Coronary artery (tissue), 2 donors: ENCODE results near the gene SLCO3A1.

Source experiments
- DNase-seq: peaks from one replicate; pipeline ENCODE4 v3.0.0-alpha.2; 2017; ENCODE audit warnings: low spot score
- H3K27ac ChIP-seq, 2 donors: fragments of 200-600 bp; sonication (generic); one replicate each; pipeline ENCODE4 v1.5.1; 2016 to 2019
- H3K4me3 ChIP-seq: fragments of 200-600 bp; sonication (generic); 2 replicates; pipeline ENCODE4 v1.5.1; 2016; ENCODE audit warnings: mild to moderate bottlenecking, moderate library complexity
- TF ChIP-seq, protein P1 (sequence below): fragments of 200-600 bp; sonication (generic); IDR thresholded peaks from one replicate; pipeline ENCODE4 v1.5.1; 2019; ENCODE audit warnings: antibody characterized with exemption

Gene SLCO3A1

GRCh38 chr15:91853511-91853947, at the start of gene SLCO3A1:
Gene SLCO3A1, plus strand, starts transcription at chr15:91853708.
- Histone ChIP-seq H3K4me3 (peak within 1 kb of the TSS; percentile 90), H3K27ac (peak within 1 kb of the TSS; percentile 97 to 98)
- DNase-seq = peak; percentile 86
- TF ChIP-seq, protein P1, sequence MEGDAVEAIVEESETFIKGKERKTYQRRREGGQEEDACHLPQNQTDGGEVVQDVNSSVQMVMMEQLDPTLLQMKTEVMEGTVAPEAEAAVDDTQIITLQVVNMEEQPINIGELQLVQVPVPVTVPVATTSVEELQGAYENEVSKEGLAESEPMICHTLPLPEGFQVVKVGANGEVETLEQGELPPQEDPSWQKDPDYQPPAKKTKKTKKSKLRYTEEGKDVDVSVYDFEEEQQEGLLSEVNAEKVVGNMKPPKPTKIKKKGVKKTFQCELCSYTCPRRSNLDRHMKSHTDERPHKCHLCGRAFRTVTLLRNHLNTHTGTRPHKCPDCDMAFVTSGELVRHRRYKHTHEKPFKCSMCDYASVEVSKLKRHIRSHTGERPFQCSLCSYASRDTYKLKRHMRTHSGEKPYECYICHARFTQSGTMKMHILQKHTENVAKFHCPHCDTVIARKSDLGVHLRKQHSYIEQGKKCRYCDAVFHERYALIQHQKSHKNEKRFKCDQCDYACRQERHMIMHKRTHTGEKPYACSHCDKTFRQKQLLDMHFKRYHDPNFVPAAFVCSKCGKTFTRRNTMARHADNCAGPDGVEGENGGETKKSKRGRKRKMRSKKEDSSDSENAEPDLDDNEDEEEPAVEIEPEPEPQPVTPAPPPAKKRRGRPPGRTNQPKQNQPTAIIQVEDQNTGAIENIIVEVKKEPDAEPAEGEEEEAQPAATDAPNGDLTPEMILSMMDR = no peak

GRCh38 chr15:91807122-91807521, 46.4 kb upstream of the SLCO3A1 start:
- TF ChIP-seq, protein P1 = no peak
- Histone ChIP-seq H3K4me3 (no peak overlapping the region), H3K27ac (no peak overlapping the region)
- DNase-seq = no peak

- Histone ChIP-seq H3K4me3 (no peak overlapping the region), H3K27ac (no peak overlapping the region)
- TF ChIP-seq, protein P1 = no peak
- DNase-seq = no peak
Observed at GRCh38 chr15:91813924-91814323, 39.6 kb upstream of the SLCO3A1 start.

DNA sequence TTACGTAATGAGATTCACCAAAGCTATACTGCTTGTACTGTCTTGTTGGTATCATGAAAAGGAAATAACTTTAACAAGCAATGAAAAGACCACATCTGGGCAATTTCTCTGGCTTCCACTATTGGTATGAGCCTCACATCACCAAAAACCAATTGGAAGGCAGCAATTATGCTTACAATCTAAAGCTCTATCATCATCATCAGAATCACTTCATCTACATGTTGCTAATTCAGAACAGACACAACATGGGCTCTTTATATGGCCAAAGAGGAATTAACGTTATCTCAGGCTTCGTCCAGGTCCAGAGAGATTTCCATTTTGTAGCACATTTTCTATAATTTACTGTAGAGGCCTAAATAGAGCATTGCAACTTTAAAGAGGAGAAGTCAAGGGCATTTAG, 36.6 kb upstream of the SLCO3A1 start:
- no peak for DNase-seq
- no peak overlapping the region for H3K4me3 ChIP-seq
- TF ChIP-seq, protein P1 = no peak

DNA sequence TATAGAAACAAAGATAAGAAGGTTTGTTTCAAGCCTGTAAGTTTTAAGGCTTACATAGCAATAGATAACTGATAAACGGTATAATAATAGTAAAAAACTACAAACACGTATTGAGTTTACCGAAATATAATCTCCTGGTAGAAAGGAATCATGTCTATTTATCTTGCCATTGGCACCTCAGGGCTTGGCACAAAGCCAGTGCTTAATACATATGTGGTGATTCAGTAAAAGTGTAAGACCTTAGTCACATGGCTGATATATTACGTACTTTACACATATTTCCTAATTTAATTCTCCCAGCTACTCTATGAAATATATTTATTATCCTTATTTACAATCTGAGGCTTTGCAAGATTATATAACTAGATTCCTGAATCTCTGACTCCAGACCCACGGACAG, 32.0 kb upstream of the SLCO3A1 start:
- no peak overlapping the region for H3K27ac ChIP-seq
- H3K4me3 ChIP-seq = no peak overlapping the region
- DNase-seq = no peak
- TF ChIP-seq, protein P1 = no peak

More for the DNA sequence above, 36.6 kb upstream of the SLCO3A1 start:
- no peak overlapping the region for H3K27ac ChIP-seq

DNA sequence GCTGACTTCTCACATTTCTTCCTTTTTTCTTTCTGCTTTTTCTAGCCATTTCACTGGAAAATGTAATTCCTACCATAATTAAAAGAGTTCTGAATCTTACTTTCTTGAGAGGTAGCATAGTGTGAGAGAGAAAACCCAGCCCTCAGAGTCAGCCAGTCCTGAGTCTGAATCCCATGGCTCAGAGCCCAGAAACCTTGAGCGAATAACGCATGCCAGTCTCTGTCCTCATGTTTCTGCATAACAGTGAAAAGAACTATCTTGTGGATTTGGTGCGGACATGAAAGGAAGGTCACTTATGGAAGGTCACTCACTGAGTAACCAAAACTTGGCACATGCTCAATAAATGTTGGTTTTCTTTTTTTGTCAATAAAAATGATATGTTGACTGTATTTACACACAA, 29.3 kb upstream of the SLCO3A1 start:
- TF ChIP-seq, protein P1 = no peak
- Histone ChIP-seq H3K4me3 (no peak overlapping the region), H3K27ac (no peak overlapping the region)
- no peak for DNase-seq

DNA sequence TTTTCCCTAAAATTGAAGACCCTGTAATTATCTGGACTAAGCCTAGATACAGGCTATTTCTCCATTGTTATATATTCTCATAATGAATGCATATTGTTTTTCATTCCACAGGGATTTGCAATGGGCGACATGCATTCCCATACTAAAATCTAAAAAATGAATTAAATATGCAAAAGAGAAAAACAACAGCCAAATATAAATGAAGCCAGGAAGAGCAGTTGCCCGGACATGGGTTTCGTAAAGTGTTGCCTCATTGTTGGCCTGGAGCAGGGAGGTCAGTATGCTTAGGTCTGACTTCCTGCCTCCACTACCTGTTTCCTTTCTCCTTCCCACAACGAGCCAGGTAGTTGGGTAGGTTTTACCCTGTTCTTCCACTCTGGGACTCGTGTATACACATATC, 27.1 kb upstream of the SLCO3A1 start:
- Histone ChIP-seq H3K4me3 (no peak overlapping the region), H3K27ac (no peak overlapping the region)
- DNase-seq = no peak
- TF ChIP-seq, protein P1 = no peak
